CD14-positive monocyte (primary cell): ENCODE data around the gene EPB41L4B. TPM values are rescaled to one million over a fixed set of nuclear protein-coding genes. Genes with fewer than 3 reads are reported as not detected.

Experiments
- DNase-seq, 3 donors: peaks; one replicate each; pipeline ENCODE4 v3.0.0-alpha.2; 2011 to 2022
- H2AFZ ChIP-seq: 2 replicates; pipeline ENCODE4 v1.6.0; 2012; ENCODE audit warnings: mild to moderate bottlenecking, low read depth, low read length, inconsistent platforms; ENCODE audit not compliant: insufficient read depth, poor library complexity, severe bottlenecking
- H3K27ac ChIP-seq, 2 donors: 1 replicate in 1 of 2; 2 replicates in 1 of 2; pipeline ENCODE4 v1.5.1; 2012 to 2013; ENCODE audit warnings: low read length in 2 of 2, control low read depth in 1 of 2, inconsistent platforms in 1 of 2, low read depth in 1 of 2, mild to moderate bottlenecking in 1 of 2
- H3K27me3 ChIP-seq, 2 donors: one replicate each; pipeline versions ENCODE4 v1.6.0 to v1.6.1; 2011 to 2013; ENCODE audit warnings: low read length in 2 of 2; ENCODE audit not compliant: control insufficient read depth in 2 of 2, insufficient read depth in 2 of 2
- H3K36me3 ChIP-seq, 2 donors: replicated peaks in 1 of 2; 1 replicate in 1 of 2; 2 replicates in 1 of 2; pipeline versions ENCODE4 v1.5.1 to v1.6.1; 2012 to 2013; ENCODE audit warnings: low read length in 2 of 2, control low read depth in 1 of 2, inconsistent platforms in 1 of 2, mild to moderate bottlenecking in 1 of 2; ENCODE audit not compliant: insufficient read depth in 2 of 2, control insufficient read depth in 1 of 2
- H3K4me1 ChIP-seq, 2 donors: 1 replicate in 1 of 2; 2 replicates in 1 of 2; pipeline versions ENCODE4 v1.5.1 to v1.6.1; 2012 to 2013; ENCODE audit warnings: low read length in 2 of 2, control low read depth in 1 of 2, inconsistent platforms in 1 of 2, mild to moderate bottlenecking in 1 of 2, moderate library complexity in 1 of 2; ENCODE audit not compliant: insufficient read depth in 2 of 2, control insufficient read depth in 1 of 2
- H3K4me2 ChIP-seq: replicated peaks from 2 replicates; pipeline ENCODE3; 2012; ENCODE audit warnings: low read length, moderate library complexity, mild to moderate bottlenecking; ENCODE audit not compliant: poor library complexity, severe bottlenecking; ENCODE audit errors: extremely low read depth
- H3K4me3 ChIP-seq, 3 experiments: fragments of 200-600 bp in 1 of 3; sonication (generic) in 1 of 3; replicated peaks in 1 of 3; 1 replicate in 2 of 3; 2 replicates in 1 of 3; pipeline ENCODE4 v1.5.1; 2011 to 2013; ENCODE audit warnings: low read length in 3 of 3, mild to moderate bottlenecking in 3 of 3, control low read depth in 2 of 3, low read depth in 2 of 3, inconsistent platforms in 1 of 3, moderate library complexity in 1 of 3
- H3K79me2 ChIP-seq: 2 replicates; pipeline ENCODE4 v1.6.0; 2012; ENCODE audit warnings: mild to moderate bottlenecking, control low read depth, inconsistent platforms, low read length, moderate library complexity; ENCODE audit not compliant: insufficient read depth
- H3K9ac ChIP-seq: 2 replicates; pipeline ENCODE4 v1.6.0; 2017; ENCODE audit warnings: low read length, mild to moderate bottlenecking; ENCODE audit not compliant: insufficient read depth, poor library complexity, severe bottlenecking
- H3K9me3 ChIP-seq, 2 donors: replicated peaks in 1 of 2; 1 replicate in 1 of 2; 2 replicates in 1 of 2; pipeline versions ENCODE4 v1.5.1 to v1.6.1; 2012 to 2013; ENCODE audit warnings: low read length in 2 of 2, control low read depth in 1 of 2; ENCODE audit not compliant: control insufficient read depth in 1 of 2, insufficient read depth in 1 of 2
- H4K20me1 ChIP-seq: 2 replicates; pipeline ENCODE4 v1.6.0; 2012; ENCODE audit warnings: mild to moderate bottlenecking, low read length, control low read depth, moderate library complexity; ENCODE audit not compliant: insufficient read depth
- H3K27ac Mint-ChIP-seq, 7 donors: one replicate each; pipeline ENCODE4 v1.8.0; 2020; ENCODE audit warnings: mild to moderate bottlenecking in 7 of 7, mixed read lengths in 7 of 7, moderate library complexity in 6 of 7, inconsistent platforms in 2 of 7
- H3K27me3 Mint-ChIP-seq, 3 donors: one replicate each; pipeline ENCODE4 v1.8.0; 2021 to 2022; ENCODE audit warnings: low read depth in 3 of 3, mild to moderate bottlenecking in 3 of 3, mixed read lengths in 3 of 3, moderate library complexity in 3 of 3, inconsistent platforms in 1 of 3
- H3K36me3 Mint-ChIP-seq, 2 donors: one replicate each; pipeline ENCODE4 v1.8.0; 2020; ENCODE audit warnings: mixed read lengths in 2 of 2, inconsistent platforms in 1 of 2, mild to moderate bottlenecking in 1 of 2
- H3K4me1 Mint-ChIP-seq: one replicate; pipeline ENCODE4 v1.8.0; 2020; ENCODE audit warnings: mild to moderate bottlenecking, mixed read lengths
- H3K4me3 Mint-ChIP-seq, 2 donors: one replicate each; pipeline ENCODE4 v1.8.0; 2020; ENCODE audit warnings: mild to moderate bottlenecking in 2 of 2, mixed read lengths in 2 of 2, moderate library complexity in 1 of 2
- H3K9me3 Mint-ChIP-seq, 7 donors: one replicate each; pipeline ENCODE4 v1.8.0; 2020 to 2022; ENCODE audit warnings: mixed read lengths in 7 of 7, mild to moderate bottlenecking in 6 of 7, moderate library complexity in 6 of 7, inconsistent platforms in 2 of 7
- WGBS: methylation state at CpG from one replicate; pipeline ENCODE4 v1.1.5; 2013; ENCODE audit warnings: missing lambda C conversion rate; ENCODE audit not compliant: insufficient coverage; 5-methylcytosine and 5-hydroxymethylcytosine counted together
- intact Hi-C, 2 donors: fragments of 100-400 bp; cut with micrococcal nuclease; formaldehyde crosslinking; loops; one replicate each; pipeline versions ENCODE4 v1.15.0 to v1.15.1; 2023
- polyA plus RNA-seq, 3 donors: library from polyadenylated mRNA; depleted of rRNA in 1 of 3; unstranded in 2 of 3; stranded (reverse) in 1 of 3; fragments of 300-500 nt in 2 of 3; fragments of >200 nt in 1 of 3; fragmentation: Illumina TruSeq in 2 of 3; gene quantifications; 1 replicate in 2 of 3; 2 replicates in 1 of 3; pipeline ENCODE4 v1.2.3, GENCODE V29; 2012 to 2021
- TF ChIP-seq, protein P1 (sequence below): fragments of 200-600 bp; IDR thresholded peaks from one replicate; pipeline ENCODE4 v1.8.0; 2022; ENCODE audit warnings: antibody characterized with exemption, mild to moderate bottlenecking

EPB41L4B gene
- polyA plus RNA-seq, 3 donors = not detected

GRCh38 chr9:109289186-109289585, 31.7 kb downstream of the EPB41L4B start:
- Mint-ChIP-seq H3K27ac (no peak overlapping the region), H3K9me3 (peaks cover 0 to 2% (median 0%) of the 10 kb centered on the region in 7 donors), H3K27me3 (peaks cover 8 to 15% (median 11%) of the 10 kb centered on the region in 3 donors), H3K36me3 (no peaks in the 10 kb centered on the region), H3K4me3 (no peak overlapping the region), H3K4me1 (no peaks in the 10 kb centered on the region)
- no peak overlapping the region for H3K4me3 ChIP-seq
- no peaks in the 10 kb centered on the region for H3K36me3 ChIP-seq
- no peak overlapping the region for H3K9ac ChIP-seq
- no peaks in the 10 kb centered on the region for H3K27me3 ChIP-seq
- intact Hi-C loops = no loop called here
- no peak for DNase-seq
- WGBS = 84% methylated on average over 5 of the region's 5 CpGs
- no peak overlapping the region for H2AFZ ChIP-seq
- H4K20me1 ChIP-seq = no peaks in the 10 kb centered on the region
- no peaks in the 10 kb centered on the region for H3K4me1 ChIP-seq
- H3K27ac ChIP-seq = no peak overlapping the region
- TF ChIP-seq, protein P1, sequence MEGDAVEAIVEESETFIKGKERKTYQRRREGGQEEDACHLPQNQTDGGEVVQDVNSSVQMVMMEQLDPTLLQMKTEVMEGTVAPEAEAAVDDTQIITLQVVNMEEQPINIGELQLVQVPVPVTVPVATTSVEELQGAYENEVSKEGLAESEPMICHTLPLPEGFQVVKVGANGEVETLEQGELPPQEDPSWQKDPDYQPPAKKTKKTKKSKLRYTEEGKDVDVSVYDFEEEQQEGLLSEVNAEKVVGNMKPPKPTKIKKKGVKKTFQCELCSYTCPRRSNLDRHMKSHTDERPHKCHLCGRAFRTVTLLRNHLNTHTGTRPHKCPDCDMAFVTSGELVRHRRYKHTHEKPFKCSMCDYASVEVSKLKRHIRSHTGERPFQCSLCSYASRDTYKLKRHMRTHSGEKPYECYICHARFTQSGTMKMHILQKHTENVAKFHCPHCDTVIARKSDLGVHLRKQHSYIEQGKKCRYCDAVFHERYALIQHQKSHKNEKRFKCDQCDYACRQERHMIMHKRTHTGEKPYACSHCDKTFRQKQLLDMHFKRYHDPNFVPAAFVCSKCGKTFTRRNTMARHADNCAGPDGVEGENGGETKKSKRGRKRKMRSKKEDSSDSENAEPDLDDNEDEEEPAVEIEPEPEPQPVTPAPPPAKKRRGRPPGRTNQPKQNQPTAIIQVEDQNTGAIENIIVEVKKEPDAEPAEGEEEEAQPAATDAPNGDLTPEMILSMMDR = no peak
- no peaks in the 10 kb centered on the region for H3K79me2 ChIP-seq
- H3K9me3 ChIP-seq = no peaks in the 10 kb centered on the region
- no peak overlapping the region for H3K4me2 ChIP-seq

DNA sequence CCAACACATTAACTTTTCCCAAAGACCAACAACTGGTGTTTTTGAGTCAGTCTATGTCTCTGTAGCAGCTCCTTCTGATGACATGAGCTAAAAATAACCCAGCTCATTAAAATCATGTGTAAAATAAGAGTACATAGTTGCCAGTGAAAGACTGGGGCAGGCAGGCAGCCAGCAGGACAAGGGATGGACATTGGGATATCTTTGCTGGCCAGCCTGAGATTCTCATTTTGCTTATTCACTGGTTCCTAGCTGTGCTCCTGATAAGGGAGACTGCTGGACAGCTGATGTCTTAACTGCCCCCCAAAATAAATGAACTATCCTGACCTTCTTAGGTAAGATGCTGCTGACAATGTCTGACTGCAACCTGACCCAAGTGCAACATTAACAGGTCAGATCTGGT, 33.9 kb downstream of the EPB41L4B start:
- no peak overlapping the region for H3K4me2 ChIP-seq

More for the DNA sequence above, 33.9 kb downstream of the EPB41L4B start:
- Histone ChIP-seq H3K27ac (no peak overlapping the region), H2AFZ (no peak overlapping the region), H3K4me3 (no peak overlapping the region), H3K9me3 (no peaks in the 10 kb centered on the region), H3K27me3 (no peaks in the 10 kb centered on the region), H4K20me1 (no peaks in the 10 kb centered on the region), H3K4me1 (no peaks in the 10 kb centered on the region), H3K79me2 (no peaks in the 10 kb centered on the region), H3K36me3 (no peaks in the 10 kb centered on the region), H3K9ac (no peak overlapping the region)
- H3K27ac Mint-ChIP-seq = no peak overlapping the region
- H3K9me3 Mint-ChIP-seq = peaks cover 0 to 2% (median 0%) of the 10 kb centered on the region in 7 donors
- H3K4me1 Mint-ChIP-seq = no peaks in the 10 kb centered on the region
- intact Hi-C loops = no loop called here
- H3K36me3 Mint-ChIP-seq = no peaks in the 10 kb centered on the region
- no peak overlapping the region for H3K4me3 Mint-ChIP-seq
- peaks cover 7 to 17% (median 13%) of the 10 kb centered on the region in 3 donors for H3K27me3 Mint-ChIP-seq
- no peak for DNase-seq
- TF ChIP-seq, protein P1 = no peak
